MG63 (cell line): ENCODE results near the gene PTPRN2. TPM values are rescaled to one million over a fixed set of nuclear protein-coding genes. Genes with fewer than 3 reads are reported as not detected.
"Not testable (repeated sequence)": the region's sequence is repeated elsewhere in the genome, so short reads cannot be mapped to it uniquely, and the experiment has no call there.

ENCODE experiments used
- DNase-seq: peaks from one replicate; pipeline ENCODE4 v3.0.0-alpha.2; 2020
- H3K27me3 ChIP-seq: fragments of 250-450 bp; sonication (Bioruptor Pico); 2 replicates; pipeline ENCODE4 v1.5.1; 2020; ENCODE audit warnings: mild to moderate bottlenecking, moderate library complexity
- H3K36me3 ChIP-seq: fragments of 250-450 bp; sonication (Bioruptor Pico); 2 replicates; pipeline ENCODE4 v1.5.1; 2020; ENCODE audit warnings: mild to moderate bottlenecking, moderate library complexity
- H3K4me3 ChIP-seq: fragments of 250-450 bp; sonication (Bioruptor Pico); 2 replicates; pipeline ENCODE4 v1.5.1; 2020; ENCODE audit warnings: mild to moderate bottlenecking, moderate library complexity
- H3K9me3 ChIP-seq: fragments of 250-450 bp; sonication (Bioruptor Pico); 2 replicates; pipeline ENCODE4 v1.5.1; 2020; ENCODE audit warnings: mild to moderate bottlenecking, moderate library complexity
- total RNA-seq: library from RNA; depleted of rRNA; stranded (reverse); fragments of >200 nt; shearing (Covaris generic); gene quantifications from 2 replicates; pipeline ENCODE4 v1.2.3, GENCODE V29; 2014; ENCODE audit warnings: low replicate concordance

Gene PTPRN2
- total RNA-seq, 1 experiment from 2014 or later = 0.16 TPM

DNA sequence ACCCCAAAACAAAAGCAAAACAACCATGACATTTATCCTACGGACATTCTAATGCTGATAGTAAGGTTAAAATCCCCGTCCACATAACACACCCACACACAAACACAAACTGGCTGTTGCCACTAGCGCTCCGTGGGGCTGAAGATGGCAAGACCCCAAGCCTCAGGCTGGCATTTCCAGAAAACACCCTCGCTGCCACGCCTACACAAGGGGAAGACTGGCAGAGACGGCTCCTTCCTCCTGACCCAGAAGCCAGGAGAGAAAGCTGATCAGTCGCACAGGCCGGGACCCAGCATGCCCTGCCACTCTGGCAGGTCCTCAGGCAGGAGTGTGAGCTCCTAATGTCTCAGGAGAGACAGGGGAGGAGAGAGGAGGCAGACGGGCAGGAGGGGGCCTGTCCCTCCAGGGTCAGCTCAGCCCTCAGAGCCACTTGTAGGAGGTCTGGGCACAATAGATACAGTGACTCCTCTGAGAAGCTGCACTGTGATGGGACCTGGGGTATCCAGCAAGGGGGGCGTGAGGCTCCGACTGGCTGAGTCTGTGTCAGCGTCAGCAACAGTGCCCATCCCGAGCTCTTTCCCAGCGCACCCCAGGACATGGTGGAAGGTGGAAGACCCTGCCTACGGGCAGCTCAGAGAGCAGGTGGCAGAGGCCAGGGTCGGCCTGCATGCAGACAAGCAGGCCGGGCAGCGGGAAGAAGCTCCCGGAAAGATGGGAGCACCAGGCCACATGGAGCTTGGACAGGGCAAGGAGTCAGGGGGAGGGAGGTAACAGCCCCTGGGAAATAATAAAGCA is 326.9 kb downstream of the PTPRN2 start:
- Histone ChIP-seq H3K4me3 (no peak overlapping the region), H3K36me3 (no peaks in the 10 kb centered on the region), H3K9me3 (no peaks in the 10 kb centered on the region), H3K27me3 (no peaks in the 10 kb centered on the region)
- no peak for DNase-seq

- DNase-seq = no peak
- H3K36me3 ChIP-seq = no peaks in the 10 kb centered on the region
- H3K27me3 ChIP-seq = no peaks in the 10 kb centered on the region
- no peak overlapping the region for H3K4me3 ChIP-seq
- H3K9me3 ChIP-seq = no peaks in the 10 kb centered on the region
These were observed 327.8 kb downstream of the PTPRN2 start for GRCh38 chr7:158259671-158260418.

GRCh38 chr7:158259141-158259540 is 328.5 kb downstream of the PTPRN2 start:
- no peaks in the 10 kb centered on the region for H3K9me3 ChIP-seq
- no peaks in the 10 kb centered on the region for H3K36me3 ChIP-seq
- no peak for DNase-seq
- no peak overlapping the region for H3K4me3 ChIP-seq
- no peaks in the 10 kb centered on the region for H3K27me3 ChIP-seq

GRCh38 chr7:158258411-158259130 is 329.1 kb downstream of the PTPRN2 start:
- Histone ChIP-seq H3K9me3 (no peaks in the 10 kb centered on the region), H3K4me3 (no peak overlapping the region), H3K36me3 (no peaks in the 10 kb centered on the region), H3K27me3 (no peaks in the 10 kb centered on the region)
- no peak for DNase-seq

- DNase-seq = no peak
- Histone ChIP-seq H3K9me3 (no peaks in the 10 kb centered on the region), H3K36me3 (no peaks in the 10 kb centered on the region), H3K4me3 (no peak overlapping the region), H3K27me3 (0 out of 2 replicates have a peak, but pooled peaks cover 1% of the 10 kb centered on the region)
These were observed 329.9 kb downstream of the PTPRN2 start for GRCh38 chr7:158257516-158258410.

DNA sequence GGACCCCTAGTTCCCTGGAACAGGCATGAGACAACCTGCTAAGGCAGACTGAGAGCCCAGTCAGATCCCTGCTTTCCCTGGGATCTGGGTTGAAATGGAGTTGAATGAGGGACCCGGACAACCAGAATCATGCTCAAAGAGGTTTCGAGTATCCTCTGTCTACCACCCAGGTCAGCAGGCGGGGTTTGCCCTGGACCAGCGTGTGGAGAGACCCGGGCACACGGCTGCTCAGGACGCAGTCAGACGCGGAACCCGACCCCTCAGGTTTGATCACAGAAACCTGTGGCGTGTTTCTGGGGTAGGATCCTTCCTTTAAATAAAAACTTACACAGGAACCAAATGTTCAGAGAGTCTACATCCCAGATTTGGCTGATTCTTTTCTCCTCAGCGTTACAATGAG is 330.6 kb downstream of the PTPRN2 start:
- Histone ChIP-seq H3K4me3 (no peak overlapping the region), H3K27me3 (0 out of 2 replicates have a peak, but pooled peaks cover 2% of the 10 kb centered on the region), H3K36me3 (no peaks in the 10 kb centered on the region), H3K9me3 (no peaks in the 10 kb centered on the region)
- no peak for DNase-seq

DNA sequence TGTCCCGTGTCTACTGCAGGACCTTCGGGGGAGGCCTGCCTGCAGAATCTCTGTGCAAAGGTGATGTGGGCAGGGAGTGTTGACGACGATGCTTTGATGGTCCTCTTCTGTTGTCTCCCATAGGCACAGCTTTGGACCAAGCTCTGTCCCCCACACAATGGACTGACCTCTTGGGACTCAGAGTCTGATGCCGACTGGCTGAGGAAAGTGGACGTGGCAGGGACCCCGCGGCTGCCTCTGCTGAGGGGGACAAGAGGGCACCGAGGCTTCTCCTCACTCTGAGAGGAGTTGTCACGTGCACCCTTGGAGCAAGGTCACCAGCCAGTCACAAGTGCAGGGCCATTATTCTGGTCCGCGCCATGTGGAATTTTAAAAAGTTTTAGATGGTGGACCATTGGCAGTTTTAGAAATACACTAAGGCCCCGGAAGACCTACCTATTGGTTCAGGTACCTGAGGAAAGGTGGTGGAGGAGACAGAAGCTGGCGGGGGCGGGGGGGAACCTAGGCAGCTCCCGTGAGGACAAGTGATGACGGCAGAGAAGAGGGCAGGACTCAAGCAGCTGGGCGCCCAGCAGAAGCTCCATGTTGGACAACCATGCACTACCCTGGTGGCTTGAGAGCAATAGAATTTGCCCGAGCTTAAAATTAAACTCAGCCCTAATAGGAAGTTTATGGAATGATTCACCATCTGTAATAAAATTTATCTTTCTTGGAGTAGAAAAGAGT is 331.4 kb downstream of the PTPRN2 start:
- Histone ChIP-seq H3K4me3 (no peak overlapping the region), H3K27me3 (0 out of 2 replicates have a peak, but pooled peaks cover 2% of the 10 kb centered on the region), H3K36me3 (no peaks in the 10 kb centered on the region), H3K9me3 (no peaks in the 10 kb centered on the region)
- no peak for DNase-seq

- H3K4me3 ChIP-seq = no peak overlapping the region
- H3K36me3 ChIP-seq = no peaks in the 10 kb centered on the region
- DNase-seq = no peak
- 0 out of 2 replicates have a peak, but pooled peaks cover 2% of the 10 kb centered on the region for H3K27me3 ChIP-seq
- H3K9me3 ChIP-seq = no peaks in the 10 kb centered on the region
These were observed 332.1 kb downstream of the PTPRN2 start for GRCh38 chr7:158255558-158255957.

DNA sequence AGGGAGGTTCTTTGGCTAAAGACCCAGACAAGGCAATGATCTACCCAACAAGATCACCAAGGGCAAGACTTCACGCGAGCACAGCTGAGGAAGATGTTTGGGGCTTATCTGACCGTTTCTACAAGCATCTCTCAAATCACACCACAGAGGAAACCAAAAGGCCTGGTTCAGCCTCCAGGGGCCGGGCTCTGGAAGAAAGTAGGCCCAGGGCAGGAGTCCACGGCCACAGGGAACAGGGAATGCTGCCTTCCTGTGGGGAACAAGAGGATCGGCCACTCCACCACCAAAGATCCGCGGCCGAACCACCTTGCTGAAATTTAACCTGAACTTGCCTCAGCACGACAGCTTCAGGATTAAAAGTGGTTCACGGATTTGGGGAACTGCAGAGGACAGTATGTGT is 332.5 kb downstream of the PTPRN2 start:
- 0 out of 2 replicates have a peak, but pooled peaks cover 2% of the 10 kb centered on the region for H3K27me3 ChIP-seq
- no peak for DNase-seq
- no peaks in the 10 kb centered on the region for H3K36me3 ChIP-seq
- H3K4me3 ChIP-seq = no peak overlapping the region
- no peaks in the 10 kb centered on the region for H3K9me3 ChIP-seq

- not testable (repeated sequence) for H3K27me3 ChIP-seq, H3K4me3 ChIP-seq, H3K36me3 ChIP-seq, DNase-seq, H3K9me3 ChIP-seq
These were observed 334.0 kb downstream of the PTPRN2 start for GRCh38 chr7:158253670-158254045.

DNA sequence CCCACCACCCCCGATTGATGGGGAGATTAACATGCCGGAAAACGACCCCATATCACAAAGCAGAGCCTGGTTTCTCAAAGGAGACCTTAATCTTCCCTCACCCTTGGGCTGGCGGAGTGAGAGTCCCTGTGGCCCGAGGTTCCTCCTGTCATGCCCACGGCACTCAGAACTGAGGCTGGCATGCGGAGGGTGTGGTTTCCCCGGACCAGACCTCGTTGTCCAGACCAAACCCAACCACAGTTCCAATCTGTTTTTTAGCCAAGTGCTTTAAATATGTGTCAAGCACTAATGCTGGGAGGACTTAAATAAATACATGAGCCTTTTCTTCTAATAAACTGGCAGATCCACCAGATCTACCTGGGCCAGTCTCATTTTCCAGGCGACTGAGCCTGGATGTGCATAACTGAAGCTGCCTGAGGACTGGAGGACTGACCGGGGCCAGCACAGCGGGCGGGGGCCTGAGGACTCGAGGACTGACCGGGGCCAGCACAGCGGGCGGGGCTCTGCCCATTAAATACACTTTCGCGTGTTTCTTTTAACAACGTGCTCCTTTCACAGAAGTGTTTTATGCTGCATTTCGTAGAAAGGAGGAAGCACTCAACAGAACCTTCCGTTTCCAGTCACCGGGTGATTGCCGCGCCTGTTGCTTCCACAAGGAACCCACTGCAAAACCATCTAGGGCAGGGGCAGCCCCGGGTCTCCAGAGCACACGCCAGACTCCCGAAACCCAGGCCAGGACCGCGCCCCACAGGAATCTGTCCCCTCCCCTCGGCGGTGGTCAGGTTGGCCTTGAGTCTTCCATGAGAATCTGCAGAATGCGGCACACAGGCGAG is 334.6 kb downstream of the PTPRN2 start:
- Histone ChIP-seq H3K36me3 (no peaks in the 10 kb centered on the region), H3K9me3 (no peaks in the 10 kb centered on the region), H3K27me3 (0 out of 2 replicates have a peak, but pooled peaks cover 2% of the 10 kb centered on the region), H3K4me3 (no peak overlapping the region)
- DNase-seq = no peak

GRCh38 chr7:158252081-158252836 is 335.4 kb downstream of the PTPRN2 start:
- no peaks in the 10 kb centered on the region for H3K9me3 ChIP-seq
- no peak overlapping the region for H3K4me3 ChIP-seq
- 0 out of 2 replicates have a peak, but pooled peaks cover 2% of the 10 kb centered on the region for H3K27me3 ChIP-seq
- DNase-seq = no peak
- no peaks in the 10 kb centered on the region for H3K36me3 ChIP-seq

- no peaks in the 10 kb centered on the region for H3K36me3 ChIP-seq
- no peak for DNase-seq
- H3K4me3 ChIP-seq = no peak overlapping the region
- H3K9me3 ChIP-seq = no peaks in the 10 kb centered on the region
- 0 out of 2 replicates have a peak, but pooled peaks cover 2% of the 10 kb centered on the region for H3K27me3 ChIP-seq
These were observed 336.3 kb downstream of the PTPRN2 start for GRCh38 chr7:158251061-158251965.
